Stimulated activated CD4-positive, alpha-beta T cell treated with anti-CD3 and anti-CD28 coated beads, TNF-alpha, amount 100 ng/mL, for 24 hours (primary cell): ENCODE measurements around the gene ASXL1.

ENCODE experiments used
- DNase-seq, 3 experiments: peaks; one replicate each; pipeline ENCODE4 v3.0.0-alpha.2; 2020; ENCODE audit warnings: low read depth in 3 of 3

ASXL1 gene

DNA sequence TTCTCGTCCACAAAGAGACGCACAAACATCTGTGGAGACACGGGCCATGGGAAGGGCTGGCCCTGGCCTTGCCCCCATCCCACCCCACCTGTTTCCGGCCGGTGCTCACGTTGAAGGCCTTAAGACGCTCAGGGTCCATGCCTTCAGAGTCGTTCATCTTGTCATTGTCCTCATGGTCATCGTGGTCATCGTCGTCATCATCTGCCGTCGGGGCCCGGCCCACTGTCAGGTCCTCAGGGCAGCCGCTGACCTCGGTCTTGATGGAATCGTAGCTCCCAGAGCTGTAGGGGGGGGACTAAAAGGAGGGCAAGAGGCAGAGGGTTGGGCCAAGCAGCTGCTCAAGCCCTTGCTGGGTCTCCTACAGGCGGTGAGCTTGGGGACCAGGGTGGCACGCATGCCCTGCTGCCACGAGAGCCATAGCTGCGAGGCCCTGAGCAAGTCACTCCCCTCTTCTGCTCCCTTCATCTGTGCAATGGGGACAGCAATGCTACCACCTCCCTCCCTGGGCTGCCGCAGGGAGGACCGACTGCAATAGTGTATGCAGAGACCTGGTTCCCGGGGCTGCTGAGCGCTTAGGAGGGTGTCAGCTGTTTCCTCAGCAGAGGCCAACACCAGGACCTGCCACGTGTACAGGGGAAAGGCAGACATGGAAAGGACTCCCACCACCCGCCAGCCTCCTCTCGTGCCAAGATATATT lies 95.5 kb downstream of the ASXL1 start:
- no peak for DNase-seq

DNA sequence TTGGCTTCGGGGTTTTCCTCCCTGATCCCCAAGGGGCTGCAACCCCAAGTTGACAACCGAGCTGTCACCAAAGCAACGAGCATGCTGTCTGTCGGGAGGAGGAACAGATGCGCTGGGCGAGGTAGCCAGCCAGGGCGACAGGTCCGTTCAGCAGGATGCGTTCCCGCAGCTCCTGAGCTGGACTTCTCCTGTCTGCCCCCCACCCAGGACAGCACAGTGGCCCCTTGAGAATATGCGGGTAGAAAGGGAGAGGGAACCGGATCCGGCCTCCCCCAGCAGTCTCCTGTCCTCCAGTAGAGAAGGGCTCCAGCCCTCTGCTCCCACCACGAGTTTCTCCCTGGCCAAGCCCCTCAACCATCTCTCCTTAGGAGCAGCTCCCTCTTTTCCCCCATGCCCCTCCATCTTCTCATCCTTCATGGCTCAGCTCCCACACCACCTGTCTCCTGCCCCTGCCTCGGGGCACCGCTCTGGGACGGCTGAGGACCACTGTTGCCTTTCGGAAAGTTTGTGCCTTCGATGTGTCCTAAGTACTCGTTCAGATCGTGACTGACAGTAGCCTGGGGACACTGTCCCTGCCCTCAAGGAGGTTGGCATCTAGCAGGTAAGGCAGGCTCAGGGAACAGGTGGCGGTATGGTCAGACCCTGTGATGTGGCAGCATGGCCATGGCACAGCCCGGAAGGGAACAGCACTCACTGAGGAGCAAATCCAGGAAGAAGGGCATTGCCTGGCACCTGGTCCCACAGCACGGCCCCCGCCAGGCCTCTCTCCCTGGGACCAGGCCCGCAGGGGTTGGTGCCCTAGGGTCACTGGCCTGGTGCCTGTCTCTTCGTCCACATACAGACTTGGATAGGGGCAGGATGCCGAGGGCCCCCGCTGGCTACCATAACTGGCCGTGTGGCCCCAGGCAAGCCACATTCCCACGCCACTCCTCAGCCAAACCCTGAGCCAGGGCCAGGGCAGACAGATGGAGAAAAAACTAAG lies 96.3 kb downstream of the ASXL1 start:
- DNase-seq = no peak

DNA sequence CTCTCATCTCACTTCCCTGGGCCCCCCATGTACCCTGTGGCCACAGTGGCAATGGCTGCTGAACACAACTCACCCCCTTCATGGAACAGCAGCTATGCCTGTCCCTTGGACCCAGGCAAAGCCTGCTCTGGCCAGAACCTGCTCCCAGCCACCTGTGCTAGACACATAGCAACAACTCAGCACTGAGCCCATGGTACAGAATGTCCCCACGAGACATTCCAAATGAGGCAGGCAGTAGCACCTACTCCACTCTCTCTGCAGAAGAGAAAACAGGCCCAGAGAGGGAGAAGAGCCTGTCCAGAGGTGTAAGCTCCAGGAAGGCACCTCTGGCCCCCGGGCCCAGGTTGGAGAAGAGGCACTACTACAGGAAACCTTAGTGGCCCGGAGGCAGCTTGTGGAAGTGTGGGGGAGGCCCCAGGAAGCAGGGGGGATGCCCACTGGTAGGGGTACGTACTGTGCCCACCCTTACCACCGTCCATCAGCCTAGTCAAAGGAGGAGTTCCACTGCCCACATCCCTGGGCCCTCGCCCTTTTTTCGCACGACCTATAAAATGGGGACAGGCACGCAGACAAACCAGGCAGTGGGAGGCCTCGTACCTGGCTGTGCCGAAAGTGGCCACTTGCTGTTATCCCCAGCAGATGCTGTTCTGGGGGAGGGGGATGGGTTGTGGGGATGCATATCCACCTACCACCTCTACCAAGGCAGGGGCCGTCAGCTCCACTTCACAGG lies 97.2 kb downstream of the ASXL1 start:
- DNase-seq = no peak

DNA sequence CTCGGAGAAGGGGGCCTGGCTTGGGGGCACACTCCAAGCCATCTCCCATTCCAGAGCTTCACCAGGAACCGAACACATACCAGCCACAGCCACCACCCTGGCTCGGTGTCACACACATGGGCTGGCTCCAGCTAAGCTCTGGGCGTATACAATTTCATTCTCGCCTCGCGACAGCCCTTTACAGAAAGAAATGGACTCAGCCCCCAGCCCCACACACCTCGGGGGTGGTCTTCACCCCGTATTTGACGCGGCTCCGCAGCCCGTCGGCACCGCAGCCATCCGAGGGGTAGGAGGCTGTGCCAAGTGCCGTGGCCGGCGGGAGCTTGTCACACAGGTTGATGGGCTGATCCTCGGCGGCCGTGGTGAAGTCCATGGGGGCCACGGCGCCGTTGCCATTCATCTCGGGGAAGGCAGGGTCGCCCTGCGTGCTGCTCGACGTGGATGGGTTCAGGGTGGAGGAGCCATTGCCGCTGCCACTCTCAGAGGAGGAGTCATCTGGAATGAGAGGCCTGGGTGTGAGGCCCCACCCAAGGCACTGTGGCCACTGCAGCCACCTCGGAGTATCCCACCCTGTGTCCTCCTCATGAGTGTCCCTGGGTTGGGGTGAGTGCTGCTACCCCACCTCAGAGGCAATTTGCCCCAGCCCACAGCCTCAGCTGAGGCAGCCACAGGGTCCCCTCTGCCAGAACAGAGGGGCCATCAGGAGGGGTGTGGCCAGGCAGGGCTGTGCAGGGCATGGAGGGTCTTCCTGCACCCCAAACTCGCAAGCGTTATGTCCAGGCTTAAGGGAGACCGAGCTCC lies 98.0 kb downstream of the ASXL1 start:
- no peak for DNase-seq

DNA sequence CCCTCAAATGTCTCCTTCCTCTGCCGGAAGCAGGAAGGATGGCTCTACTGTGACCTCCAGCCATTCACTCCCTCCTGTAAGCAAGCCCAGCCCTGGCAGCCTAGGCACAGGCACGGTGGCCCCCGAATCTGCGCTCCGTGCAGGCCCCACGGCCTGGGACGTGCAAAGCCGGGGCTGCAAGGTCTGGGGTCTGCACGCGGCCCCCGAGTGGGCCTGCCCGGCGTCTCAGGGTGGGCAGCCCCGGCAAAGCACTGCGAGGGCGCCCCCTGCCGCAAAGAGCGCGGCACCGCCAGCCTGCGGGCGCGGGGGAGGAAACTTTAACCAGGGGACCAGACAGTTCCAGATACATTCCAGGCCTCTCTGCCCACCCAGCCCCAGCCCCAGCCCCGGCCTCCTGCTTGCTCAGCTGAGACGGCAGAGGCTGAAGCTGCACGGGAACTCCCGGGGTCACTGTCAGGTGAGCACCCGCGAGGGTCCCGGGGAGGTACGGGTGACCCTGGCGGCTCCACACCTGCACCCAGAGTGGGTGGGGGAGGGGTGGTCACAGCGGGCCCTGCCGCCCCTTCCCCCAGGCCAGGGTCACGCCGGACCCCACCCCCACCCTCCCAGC lies 98.8 kb downstream of the ASXL1 start:
- no peak for DNase-seq

DNA sequence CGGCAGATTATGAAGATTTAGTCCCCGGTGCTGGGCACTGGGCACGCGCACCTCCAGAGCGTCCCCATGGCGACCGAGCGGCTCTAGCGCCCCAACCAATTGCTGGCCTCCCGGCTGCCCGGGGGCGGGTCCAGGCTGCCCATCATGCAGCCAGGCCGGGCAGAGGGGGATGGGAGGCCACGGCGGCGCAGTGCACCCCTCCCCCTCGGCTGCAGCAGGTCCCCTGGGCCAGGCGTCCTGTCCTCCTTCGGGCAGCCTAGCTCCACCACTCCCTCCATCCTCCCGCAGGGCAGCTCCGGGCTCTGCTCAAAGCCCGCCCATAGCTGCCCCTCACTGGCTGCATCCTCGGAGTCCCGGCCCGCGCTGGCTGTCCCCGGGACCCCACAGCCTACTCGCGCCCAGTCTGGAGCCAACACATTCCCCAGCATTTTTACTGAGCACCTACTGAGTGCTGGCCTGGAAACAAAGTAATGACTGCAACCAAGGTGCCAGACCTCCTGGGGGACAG lies 99.4 kb downstream of the ASXL1 start:
- DNase-seq = no peak

DNA sequence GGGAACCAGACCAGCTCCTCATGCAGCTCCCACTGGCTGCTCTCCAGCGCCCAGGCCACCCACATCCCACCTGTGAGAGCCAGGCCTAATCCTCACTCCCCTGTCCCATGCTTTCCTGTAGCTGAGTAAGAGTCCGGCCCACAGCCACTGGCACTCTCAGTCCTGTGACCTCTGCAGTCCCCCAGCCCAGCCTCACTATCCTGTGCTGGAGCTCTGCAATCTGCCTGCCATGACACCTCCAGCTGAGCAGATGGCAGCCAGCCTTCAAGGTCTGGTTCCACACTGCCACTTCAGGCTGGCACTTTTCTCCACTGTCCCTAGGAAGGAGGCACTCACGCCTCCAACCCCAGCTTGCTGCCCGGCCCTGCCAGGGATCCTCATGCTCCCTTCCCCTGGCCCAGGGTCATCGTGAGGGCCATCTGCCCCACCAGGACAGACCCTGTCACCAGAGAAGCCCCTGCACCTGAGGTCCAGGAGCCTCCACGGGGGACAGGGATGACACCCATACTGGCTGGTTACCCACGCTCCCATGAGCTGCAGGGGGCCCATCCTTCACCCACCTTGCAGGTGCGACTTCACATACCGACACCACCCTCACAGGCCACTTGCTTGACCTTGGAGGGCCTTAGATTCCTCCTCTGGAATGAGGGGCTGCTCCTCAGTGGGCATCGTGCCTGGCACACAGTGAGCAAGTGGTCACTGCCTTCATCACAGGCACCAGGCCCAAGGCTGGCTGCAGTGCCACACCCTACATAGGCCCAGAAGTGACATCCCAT lies 100.1 kb downstream of the ASXL1 start:
- no peak for DNase-seq

DNA sequence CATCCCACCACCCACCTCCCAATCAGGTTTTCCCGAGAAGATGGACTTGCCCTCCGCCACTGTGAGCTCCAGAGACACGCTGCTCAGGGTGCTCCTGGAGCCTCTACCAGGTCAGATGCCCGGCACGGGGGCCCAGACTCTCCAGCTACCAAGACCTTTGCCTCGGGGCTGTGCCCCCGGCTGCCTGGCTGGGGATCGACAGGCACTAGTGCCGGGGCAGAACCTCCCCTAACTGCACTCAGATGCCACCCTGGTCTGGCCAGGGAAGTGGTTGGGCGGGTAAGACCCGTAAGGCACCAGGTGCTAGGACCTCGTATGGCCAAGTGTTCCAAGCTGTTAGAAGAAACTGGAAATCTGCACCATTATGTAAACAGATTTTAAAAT lies 100.7 kb downstream of the ASXL1 start:
- DNase-seq = no peak

DNA sequence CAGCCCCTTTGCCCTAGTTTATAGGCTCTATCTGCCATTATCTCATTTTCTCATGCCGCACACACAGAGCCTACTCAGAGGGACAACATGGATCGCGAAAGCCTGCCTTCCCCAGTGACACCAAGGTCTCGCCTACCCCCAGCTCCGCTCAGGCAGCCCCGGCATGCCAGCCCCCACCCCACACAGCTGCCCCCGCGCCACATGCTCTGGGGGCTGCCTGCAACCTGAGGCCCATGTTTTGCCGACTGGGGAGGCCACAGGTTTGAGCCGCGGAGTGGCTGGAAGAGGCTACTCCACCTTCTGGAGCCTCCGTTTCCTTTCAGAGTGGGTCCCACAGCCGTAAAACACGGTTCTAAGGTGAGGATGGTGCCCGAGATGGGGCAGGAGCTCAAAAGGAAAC lies 102.1 kb downstream of the ASXL1 start:
- no peak for DNase-seq

DNA sequence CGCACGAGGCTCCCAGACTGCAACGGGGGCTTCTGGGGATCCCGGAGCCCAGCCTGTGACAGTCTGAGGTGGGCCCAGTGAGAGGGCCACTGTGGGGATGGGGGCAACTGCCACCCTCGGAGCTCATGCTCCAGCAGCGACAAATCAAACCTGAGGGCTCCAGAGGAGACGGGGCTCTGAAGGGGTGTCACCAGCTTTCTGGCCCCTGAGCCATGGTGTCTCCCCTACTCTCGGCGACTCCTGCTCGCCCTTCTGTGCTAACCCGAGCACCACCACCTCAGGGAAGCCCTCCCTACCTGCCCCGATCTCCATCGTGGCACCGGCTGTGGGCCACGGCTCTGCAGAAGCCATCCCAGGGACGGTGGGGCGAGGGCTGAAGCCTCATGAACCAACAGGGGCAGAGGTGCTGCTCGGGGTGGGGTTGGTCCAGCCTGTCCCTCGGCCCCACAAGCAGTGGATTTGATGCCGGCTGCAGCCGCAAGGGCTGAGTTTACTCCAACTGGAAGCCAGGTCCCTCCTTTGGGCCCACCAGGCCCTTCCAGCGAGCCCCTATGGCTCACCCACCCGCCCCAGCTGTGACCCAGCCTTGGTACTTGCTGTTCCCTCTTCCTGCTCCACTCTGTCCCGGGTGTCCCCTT lies 102.7 kb downstream of the ASXL1 start:
- DNase-seq = no peak

DNA sequence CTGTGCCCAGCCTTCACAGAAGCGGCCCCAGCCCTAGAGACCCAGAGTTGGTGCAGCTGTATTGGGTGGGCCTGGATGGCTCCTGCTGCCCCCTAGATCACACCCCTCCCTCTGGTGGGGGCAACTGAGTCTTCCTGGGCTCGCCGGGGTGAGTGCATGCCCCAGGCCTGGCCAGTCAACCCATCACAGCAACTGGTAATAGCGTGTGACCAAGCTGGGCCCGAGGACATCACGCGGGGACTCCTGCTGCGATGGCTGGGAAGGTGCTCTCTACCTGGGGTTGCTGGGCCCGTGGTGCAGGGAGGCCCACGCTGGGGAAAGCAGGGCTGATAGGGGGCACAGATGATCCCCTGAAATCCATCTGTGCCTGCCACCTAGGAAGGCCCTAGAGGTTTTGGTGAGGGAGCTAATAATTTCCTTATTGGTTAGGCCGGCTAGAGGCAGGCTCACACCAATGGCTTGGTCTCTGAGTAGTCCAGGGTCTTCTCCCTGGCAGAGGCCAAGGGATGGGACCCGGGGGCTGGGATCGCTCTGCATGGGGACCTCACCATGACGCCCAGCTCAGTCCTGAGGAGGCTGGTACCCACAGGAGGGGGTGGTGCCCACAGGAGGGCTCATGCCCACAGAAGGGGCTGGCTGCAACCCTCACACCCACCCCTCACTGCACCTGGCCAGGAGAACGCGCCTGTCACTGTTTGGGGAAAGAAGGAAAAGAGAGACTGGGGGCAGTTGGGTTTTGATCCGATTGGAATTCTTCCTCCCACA lies 103.9 kb downstream of the ASXL1 start:
- DNase-seq = no peak

DNA sequence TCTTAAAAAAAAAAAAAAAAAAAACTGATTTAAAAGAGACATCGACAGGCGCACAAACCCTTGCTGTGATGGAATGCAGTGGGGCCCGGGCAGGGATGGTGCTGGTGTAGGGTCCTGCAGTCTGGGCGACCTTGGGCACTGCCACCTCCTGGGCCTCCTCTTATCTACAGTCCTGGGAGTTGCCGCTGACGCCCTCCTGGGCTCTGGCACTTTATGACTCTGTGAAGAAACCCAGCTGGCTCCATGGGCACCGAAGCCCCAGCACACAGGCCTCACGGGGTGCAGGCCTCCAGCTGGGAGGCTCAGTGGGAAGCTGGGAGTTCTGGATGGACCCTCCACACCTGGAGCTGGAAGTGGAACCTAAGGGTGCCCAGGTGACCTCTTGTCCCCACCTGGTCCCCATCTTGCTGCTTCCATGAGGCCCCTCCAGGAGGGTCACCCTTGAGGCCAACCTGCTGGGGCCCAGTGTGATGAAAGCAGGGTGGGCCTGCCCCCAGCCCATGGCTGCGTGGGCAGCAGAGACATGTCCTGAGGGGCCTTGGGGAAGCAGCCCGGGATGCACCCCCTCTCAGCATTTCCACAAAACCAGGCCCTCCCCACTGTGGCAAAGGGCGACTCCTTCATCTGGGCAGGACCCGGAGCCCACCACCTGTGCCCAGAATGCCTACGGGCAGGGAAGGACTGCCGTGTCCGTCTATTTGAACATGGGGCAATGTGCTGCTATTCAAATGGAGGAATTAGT lies 104.9 kb downstream of the ASXL1 start:
- no peak for DNase-seq

DNA sequence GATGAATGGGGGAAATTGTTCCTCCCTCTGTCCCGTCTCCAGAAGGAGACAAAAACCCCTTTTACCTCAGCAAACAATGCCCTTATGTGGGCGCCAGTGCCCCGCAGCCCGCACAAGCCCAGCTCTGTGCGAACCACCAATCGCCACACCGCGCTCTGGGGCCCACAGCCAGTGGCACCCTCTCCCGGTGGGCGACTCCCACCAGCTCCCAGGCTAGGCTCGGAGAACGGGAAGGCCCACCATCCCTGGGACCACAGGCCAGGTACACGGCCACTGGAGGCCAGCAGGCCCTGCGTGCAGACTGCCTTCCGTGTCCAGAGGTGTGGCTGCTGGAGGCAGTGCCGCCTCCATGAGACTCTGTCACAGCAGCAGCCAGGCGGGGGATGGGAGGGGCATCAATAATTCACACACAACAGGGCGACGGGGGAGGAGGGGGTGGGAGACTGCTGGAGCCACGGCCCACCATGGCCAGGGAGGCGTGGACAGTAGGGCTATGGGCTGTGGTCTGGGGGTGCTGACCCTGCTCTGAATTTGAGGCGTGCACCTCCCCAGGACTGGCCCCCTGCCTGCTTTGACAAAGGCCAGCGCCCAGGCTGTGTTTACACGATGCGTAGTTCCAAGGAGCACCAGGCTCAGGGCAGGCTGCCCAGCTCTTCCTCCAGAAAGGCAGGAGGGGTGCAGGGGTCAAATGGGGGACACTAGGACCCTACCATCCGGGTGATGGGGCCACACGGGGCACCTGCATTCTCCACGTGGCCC lies 105.7 kb downstream of the ASXL1 start:
- DNase-seq = no peak

DNA sequence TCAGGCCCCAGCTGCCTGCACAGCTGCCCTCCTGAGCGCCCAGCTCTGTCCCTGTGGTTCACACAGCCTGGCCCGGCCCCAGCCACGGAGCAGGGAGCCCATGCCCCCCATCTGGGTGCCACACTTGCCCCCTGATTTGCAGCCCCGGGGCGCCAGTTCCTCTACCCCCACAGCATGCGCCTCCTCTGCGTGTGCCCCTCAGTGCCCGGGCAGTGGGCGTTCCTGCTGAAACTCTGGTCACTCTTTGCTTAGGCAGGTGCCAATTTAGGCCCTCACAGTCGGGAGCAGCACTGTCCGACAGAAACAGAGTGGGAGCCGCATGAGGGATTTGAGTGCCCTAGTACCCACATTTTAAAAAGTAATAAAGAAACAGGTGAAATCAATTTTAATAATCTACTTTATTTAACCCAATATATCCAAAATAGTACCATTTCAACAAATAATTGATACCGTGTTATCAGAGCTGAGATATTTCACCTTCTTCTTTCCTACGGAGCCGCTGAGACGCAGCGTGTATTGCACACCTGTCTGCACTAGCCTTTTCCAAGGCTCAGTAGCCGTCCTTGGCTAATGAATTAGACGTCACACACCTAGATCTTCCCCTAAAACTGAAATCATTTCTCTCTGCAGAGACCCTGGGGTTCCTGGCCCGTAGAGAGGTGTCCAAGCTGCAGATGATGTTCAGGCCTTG lies 106.4 kb downstream of the ASXL1 start:
- no peak for DNase-seq

DNA sequence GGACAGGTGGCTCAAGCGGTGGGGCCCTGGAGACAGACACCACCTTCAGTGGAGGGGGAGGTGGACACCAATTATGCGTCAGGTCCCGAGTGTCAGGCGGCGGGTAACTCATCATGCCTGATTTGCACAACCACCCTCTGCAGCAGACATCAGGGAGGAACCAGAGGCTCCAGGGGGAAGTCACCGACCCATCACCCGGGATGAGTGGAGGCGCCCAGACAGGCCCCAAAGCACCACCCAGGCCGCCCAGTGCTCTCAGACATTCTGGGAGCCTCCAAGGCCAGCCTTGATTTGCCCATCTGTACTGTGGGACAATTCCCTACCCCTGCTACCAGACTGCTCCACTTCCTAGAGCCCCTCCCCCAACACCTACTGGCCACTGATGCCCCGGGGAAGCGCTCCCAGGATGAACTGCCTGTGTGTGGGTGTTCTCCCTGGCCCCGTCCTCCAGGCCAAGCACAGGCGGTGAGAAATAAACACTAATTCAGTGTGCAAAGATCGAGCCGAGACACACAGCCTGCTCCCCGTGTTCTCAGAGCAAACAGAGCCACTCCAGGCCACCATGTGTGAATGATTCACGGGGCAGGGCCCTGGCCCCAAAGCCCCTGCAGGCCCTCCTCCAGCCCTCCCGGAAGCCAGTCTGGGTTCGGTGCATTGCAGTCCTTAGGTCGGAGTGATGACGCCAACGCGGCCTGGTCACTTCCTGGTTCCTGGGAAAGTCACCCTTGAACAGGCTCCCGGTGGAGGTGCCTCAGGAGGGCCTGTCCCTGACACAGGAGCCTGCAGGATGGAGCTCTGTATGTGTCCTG lies 107.2 kb downstream of the ASXL1 start:
- no peak for DNase-seq
